Hindlimb muscle (tissue), 1 donor: Measurements from ENCODE around the gene NTN4. TPM values are rescaled to one million over a fixed set of nuclear protein-coding genes. Genes with fewer than 3 reads are reported as not detected.
"Not testable (repeated sequence)": the region's sequence is repeated elsewhere in the genome, so short reads cannot be mapped to it uniquely, and the experiment has no call there.

Experiments used
- DNase-seq: peaks from one replicate; pipeline ENCODE4 v3.0.0-alpha.2; 2013
- polyA plus RNA-seq: library from polyadenylated mRNA; unstranded; fragments of 120-200 nt; gene quantifications from one replicate; pipeline ENCODE4 v1.2.1, GENCODE V29; 2013; ENCODE audit not compliant: insufficient read length

The NTN4 gene
- 40.7 TPM for polyA plus RNA-seq

DNA sequence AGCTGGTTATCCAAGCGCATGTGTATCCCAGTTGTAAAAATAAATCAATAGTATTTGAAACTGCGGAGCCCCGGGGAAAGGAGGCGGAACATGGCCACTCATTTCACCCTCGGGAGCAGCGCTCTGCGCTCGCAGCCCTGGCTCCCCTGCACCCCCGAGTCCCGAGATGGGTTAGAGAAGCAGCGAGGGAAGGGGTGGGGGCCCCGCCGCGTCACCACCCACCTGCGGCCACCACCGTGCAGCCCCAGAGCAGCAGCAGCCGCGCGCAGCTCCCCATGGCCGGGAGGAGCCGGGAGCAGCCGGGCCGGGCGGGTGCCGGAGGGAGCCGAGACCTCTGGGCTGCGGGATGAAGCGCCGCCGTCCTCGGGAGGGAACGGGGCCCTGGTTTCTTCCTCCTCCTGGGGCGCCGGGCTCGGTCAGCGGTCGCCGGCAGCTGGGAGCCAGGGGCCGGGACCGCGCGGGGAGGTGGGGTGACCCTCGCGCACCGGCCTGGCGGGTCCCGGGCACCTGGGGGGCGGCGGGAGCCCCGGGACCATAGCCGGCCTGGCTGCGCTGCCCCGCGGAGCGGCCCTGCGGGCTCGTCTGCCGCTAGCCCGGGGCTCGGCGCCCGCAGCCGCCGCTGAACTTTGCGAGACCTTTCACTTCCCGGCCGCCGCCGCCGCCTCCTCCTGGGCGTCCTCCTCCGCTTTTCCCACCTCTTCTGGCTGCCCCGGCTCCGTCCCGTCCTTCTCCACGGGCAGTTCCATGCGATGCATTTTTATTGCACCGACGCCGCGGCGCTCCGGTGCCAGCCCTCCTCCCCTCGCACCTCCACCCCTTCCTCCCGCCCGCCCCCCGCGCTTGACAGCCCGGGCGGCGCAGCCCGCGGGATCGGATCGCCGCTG, at the start of gene NTN4:
TSS of gene NTN4 (minus strand) at position 732 of the 884 bp plus-strand sequence. CDS start at position 277, 455 bp downstream.
- DNase-seq, result peak; percentile 35

DNA sequence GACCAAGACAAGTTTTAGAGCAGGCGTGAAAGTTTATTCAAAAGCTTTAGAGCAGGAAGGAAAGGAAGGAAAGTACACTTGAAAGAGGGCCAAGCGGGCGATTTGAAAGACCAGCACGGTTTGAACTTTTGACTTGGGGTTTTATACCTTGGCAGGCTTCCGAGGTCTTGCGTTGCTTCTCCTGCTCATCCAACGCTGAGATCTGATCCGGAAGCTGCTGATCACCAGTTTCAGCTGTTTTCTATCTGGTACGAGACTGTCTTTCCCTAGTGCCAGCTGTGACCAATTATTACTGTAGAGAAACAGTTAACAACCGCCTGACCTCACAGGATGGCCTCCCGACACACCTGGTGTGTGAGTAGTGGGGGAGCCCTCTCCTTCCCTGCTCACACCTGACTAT, 47.6 kb upstream of the NTN4 start:
- DNase-seq, result no peak

DNA sequence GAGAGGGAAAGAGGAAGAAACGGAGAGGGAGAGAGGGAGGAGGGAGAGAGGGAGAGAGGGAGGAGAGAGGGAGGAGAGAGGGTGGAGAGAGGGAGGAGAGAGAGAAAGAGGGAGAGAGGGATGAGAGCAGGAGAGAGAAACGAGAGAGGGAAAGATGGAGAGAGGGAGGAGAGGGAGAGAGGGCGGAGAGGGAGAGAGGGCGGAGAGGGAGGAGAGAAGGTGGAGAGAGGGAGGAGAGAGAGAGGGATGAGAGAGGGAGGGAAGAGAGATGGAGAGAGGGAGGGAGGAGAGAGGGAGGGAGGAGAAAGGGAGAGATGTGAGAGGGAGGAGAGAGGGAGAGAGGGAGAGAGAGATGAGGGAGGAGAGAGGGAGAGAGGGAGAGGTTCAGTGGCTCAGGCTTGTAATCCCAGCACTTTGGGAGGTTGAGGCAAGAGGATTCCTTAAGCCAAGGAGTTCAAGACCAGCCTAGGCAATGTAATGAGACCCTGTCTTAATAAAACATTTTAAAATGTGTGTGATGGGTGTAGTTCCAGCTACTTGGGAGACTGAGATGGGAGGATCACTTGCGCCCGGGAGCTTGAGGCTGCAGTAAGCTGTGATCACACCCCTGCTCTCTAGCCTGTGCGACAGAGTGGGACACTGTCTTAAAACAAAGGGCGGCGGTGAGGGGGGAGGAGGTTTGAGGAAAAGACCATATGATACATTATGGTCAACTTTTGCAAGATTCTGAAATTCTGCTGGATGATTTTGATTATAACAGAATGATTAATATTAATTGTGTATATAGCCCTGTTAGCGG, 46.9 kb upstream of the NTN4 start:
- DNase-seq, result no peak

DNA sequence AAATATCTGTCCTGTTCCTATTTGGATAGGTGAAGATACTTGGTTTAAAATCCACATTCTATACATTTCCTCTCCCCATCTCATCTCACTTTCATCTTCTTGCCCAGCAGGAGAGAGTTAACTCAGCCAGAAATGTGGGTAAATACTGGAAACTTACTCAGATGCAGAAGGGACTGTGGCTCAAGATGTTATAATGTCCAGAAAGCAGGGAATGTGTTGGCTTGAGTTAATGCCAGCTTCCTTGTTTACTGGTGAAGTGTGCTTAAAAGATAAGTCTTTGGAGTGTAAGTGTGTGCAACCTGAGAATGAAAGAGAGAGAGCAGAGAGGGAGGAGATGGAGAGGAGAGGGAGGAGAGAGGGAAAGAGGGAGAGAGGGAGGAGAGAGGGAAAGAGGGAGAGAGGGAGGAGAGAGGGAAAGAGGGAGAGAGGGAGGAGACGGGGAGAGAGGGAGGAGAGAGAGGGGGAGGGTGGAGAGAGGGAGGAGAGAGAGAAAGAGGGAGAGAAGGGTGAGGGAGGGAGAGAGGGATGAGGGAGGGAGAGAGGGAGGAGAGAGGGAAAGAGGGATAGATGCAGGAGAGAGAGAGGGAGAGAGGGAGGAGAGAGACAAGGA, 46.2 kb upstream of the NTN4 start:
- DNase-seq, result no peak

DNA sequence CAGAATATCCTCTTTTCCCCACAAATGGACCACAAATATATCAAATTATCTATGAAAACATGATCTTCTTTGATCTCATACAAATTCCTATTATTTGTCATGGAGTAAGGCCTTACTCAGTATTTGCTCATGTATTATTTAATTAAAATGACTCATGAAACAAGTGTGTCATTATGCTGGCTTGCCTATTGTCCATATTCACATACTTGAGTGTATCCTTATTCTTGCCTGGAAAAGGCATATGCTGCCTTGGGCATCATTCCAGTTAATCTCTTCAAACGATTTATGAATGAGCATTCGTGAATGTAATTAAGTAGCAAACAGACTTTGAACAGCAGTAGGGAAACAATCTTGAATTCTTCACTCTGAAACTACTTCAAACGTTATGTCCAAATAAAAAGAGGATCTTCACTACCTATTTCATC, 45.6 kb upstream of the NTN4 start:
- no peak for DNase-seq

DNA sequence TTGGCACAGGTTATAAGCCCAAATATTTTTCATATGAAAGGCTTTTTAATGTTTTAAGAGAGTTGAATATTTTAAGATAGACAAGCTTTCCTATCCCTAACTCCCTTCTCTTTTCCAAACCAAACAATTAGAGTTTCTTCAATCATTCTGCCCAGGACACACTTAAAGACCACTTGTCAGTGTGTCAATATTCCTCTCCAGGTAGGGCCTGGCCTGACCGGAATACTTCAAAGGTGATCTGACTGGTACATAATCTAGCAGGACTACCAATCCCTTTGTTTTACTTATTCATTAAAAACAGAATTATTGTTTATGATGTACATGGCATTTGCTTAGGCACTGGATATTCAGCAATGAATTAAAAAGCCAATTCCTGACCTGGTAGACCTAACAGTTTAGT, 44.0 kb upstream of the NTN4 start:
- DNase-seq, result no peak

DNA sequence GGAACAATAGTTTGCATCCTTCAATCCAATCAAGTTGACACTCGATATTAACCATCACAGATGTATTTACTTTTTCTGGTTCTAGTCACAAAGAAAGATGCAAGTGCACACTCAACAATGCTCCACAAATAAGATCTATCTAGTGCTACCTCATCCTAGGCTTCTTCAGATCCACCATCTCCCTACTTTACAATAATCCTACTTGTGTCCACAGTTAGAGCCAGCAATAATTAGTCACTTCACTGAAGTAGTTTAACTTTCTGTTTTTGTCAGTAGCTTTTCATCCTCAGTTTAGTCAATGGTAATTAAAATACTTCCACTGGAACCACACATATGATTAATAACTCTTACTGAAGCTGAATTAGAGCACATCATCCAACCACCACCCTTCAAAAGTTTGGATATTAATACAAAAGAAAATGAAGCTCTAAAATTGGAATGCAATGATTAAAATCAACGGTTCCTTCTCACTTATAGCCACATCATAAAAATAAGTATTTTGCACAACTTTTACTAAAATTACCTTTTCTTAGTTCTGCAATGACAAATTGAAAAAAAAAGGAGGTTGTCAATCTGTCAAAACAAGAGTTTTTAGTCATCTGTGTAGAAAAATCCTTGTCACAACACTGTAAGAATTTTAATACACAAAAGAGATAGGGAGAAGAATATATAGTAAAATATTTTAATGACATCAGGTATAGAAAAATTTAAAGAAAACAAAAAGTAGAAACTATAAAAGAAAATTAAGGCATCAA, 39.9 kb upstream of the NTN4 start:
- no peak for DNase-seq

DNA sequence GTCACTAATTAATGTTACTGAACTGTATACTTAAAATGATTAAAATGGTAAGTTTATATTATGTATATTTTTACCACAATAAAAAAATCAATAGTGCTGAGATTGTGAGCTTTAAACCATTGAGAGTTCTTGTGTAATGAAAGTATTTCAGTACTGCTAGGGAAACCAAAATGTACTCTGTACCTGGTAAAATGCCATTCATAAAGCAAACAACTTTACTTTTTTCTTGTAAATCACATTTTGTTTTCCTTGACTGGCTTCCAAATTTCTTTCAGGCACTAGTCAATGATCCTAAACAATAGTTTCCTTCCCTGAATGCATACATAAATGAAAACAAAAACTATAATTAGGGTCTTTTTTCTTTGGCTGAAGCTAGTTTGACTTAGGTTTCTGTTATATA, 38.8 kb upstream of the NTN4 start:
- no peak for DNase-seq

DNA sequence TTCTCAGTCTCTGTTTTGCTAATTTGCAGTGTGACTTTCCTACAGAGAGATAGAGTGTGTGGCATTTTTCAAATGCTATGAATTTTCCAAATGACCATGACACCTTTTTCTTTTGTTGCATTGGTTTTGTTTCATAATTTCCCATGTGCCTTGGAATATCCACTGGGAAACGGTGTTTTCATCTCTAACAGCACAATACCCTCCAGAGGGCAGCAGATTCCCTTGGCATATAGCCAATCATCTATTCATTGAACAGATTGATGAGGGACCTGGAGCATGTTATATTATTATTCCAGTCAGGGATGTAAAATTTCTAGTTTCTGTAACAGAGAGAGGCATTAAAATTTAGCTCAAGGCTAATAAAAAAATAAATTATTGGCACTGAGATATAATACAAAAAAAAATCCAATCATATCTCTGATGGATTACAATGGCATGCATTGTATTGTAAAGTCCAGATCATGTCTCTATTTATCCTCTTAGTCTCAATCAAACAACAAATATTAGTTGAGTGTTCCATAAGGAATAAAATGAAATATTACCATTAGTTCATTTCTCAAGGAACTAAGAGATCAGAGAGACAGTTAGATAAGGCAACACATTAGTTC, 29.6 kb upstream of the NTN4 start:
- DNase-seq, result peak; percentile 19

DNA sequence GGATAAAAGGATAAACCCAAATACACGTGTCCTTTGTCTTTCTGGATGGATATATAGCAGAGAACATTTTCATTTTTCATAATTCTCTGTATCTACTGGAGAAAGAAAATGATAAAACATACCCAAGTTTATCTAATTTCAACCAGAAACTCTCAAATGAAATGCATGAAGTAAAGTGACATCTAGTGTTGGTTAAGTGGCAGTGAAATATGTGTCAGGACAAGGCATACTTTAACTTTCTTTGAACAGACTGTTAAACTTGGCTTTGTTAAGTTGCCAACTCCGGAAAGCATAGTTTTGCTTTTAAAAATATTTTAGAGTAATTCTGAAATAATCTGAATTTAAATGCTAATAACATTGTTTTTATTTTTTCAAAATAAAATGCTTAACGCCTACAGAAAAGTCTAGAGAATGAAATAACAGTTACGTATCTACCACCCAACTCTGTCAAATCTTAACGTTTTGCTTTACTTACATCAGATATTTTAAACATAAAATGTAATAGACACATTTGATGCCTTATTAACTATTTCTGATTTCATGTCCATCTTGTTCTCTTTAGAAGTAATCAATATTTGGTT, 25.2 kb upstream of the NTN4 start:
- peak; percentile 11 for DNase-seq

DNA sequence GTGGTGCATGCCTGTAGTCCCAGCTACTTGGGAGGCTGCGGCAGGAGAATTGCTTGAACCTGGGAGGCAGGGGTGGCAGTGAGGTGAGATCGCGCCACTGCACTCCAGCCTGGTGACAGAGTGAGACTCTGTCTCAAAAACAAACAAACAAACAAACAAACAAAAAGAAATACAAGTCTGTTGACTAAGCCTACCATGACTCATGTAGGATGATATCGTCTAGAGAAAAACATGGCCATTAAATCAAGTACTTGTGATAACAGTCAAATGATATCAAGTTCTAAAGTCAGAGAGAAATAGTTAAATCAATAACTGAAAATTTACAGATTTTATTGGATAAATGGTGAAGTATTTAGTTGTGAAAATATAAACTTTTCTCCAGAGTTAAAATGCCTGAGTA, 21.6 kb upstream of the NTN4 start:
- not testable (repeated sequence) for DNase-seq

DNA sequence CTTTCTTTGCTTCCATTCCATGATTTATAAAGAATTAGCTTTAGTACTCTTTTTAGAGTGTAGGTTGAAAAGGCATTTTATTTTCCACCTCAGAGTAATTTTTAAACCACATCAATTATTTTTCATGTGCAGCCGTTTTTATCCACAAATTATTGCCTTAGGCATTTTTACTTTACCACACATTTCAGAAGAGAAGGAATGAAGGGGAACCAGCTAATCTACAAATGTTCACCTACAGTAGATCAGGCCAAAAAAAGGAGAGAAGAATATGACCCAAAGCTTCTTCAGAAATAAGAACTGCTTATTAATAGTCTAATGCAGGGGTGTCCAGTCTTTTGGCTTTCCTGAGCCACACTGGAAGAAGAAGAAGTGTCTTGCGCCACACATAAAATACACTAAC, 19.8 kb upstream of the NTN4 start:
- no peak for DNase-seq

DNA sequence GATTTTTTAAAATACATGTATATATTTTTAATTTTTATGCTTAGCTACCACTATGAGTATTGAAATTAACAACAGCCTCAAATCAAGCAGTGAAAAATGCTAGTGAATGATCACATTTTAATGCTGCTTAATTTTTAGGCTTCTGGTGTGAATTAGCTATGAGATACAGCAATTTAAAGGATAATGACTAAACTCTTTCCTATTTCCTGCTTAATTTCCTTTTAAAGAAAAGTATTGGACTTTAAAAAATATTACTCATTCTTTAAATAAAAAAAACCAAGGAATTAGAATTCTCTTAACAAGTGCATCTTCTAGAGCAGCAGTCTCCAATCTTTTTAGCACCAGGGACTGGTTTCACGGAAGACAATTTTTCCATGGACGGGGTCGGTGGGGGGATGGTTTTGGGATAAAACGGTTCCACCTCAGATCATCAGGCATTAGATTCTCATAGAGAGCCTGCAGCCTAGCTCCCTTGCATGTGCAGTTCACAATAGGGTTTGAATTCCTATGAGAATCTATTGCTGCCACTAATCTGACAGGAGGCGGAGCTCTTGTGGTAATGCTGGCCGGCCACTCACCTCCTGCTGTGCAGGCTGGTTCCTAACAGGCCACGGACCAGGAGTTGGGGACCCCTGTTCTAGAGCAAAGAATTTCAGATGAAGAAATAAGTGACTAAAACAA, 18.6 kb upstream of the NTN4 start:
- no peak for DNase-seq

DNA sequence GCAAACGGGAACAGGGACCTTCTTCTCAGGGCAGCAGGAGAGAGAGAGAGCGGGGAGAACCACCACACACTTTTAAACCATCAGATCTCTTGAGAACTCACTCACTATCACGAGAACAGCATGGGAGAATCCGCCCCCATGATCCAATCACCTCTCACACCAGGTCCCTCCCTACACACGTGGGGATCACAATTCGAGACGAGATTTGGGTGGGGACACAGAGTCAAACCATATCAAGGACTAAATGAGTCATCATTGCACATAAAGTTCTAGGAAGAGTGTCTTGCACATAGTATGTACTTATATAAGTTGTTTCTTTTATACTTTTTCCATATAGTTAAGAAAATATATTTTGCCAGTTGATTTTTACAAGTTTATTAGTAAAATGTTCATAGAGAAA, 17.6 kb upstream of the NTN4 start:
- no peak for DNase-seq

DNA sequence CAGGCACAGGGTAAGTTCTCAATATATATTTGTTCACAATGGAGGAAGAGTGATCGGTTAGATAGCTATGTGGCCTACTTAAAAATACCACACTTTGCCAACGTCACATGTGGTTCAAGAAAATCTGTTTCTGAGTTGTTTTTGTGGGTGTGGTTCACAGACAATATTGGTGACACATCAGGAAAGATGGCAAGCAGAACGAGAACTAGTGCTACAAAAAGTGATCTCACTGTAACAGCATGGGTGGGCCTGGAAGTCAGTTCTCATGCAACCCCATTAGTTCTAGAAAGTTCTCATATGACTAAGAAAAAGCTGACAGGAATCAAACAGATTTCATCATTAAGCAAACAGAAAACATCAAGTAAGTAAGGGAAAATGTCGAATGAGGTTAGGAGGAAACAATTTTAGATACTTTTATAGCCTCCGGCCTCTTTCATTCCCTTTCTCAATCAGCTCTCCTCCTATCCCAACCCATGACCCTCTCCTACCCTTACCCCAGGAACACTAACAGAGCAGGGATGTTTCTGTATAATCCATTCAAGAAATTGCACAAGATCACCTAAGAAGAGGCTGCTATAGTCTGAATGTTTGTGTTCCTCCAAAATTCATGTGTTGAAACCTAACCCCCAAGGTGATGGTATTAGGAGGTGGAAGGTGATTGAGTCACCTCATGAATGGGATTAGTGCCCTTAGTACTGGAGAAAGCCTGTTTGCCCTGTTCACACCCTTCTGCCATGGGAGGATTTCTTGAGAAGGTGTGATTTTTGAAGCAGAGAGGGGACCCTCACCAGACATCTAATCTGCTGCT, 15.5 kb upstream of the NTN4 start:
- DNase-seq, result no peak

DNA sequence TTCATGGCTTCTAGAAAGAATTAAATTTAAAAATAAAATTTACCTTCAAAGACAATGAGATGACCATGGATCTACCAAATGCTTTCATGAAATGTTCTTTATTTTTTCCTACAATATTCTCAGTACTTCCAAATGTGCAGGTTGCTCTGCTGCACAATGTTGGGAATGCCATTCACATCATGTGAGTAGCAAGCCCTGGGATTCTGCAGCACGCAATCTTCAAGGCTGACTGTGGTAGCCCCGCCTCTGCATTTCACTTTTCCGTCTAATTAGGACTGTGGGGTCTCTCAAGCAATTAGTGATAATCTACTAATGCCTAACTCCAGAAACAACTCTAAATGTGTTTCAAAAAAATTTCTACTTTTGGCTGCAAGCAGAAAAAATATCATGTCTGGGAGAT, 13.7 kb upstream of the NTN4 start:
- DNase-seq, result no peak

DNA sequence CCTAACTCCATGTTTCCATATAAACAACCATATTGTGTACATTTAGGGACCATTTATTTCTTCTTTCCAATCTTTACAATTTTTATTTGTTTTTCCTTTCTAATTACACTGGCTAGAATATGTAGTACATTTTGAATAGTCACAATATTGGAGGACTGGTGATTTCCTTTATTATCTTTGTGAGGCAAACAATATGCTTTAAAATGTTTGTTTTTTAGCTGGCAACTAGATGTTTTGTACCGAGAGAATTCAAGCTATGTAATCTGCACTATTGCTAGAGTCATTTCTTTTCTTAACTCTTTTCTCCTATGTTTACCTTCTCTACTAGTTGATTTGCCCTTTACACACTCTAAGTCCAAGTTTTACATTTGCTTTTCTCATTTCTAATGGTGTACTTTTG, 13.3 kb upstream of the NTN4 start:
- no peak for DNase-seq

DNA sequence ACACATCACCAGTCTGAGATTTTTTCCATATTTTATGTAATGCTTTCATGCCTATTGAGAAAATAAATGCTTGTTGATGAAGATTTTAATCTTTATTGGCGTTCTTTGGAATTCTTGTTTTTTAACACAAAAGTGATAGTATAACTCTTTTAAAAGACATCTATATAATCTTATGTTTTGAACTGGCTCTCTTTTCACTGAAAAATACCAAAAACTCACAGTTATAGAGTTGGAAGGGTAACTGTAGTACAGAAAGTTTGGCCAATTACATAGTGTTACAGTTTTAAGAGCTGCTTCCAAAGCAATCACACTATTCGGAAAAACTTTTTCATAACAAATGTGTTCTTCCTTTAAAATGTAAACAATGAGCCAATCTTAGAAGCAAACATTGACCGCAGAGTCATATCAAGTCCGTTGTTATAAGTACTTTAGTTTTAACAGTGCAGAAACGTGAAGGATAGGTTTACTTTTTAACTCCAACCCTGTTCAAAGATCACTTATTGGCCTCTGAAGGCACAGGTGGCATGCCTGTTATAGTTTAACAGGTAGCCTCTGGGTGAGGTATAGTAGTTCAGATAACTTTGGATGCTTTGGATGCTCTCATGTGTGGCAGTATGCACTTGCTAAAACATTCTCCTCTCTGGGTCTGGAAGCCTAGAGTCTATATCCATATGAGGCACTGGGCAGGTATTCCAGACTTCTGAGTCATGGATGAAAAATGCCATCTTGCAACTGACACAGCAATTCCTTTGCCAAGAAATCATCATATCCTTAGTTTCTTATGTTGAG, 12.1 kb upstream of the NTN4 start:
- DNase-seq, result no peak

DNA sequence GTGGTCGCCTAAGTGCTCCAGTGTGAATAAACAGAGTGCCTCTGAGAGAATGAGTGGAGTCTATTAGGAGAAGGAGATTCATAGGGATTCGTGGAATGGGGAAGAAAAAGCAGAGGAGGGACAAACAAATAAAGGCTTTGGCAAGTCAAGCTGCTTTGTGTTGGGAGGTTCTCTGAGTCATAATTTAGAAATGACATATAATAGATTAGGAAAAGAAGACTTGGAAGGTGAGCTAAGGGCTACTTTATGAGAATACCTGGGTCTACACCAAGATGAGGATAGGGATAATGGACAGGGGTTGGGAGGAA, 6.4 kb upstream of the NTN4 start:
- no peak for DNase-seq
